DND-41 (cell line): ENCODE measurements around the gene TLDC2.

ENCODE experiments used
- ATAC-seq: fragments of 200-7000 bp; cut with Tn5 transposase; 3 replicates; pipeline ENCODE4 v1.9.1; 2021; ENCODE audit warnings: low read depth; ENCODE audit not compliant: insufficient read depth
- DNase-seq: peaks from one replicate; pipeline ENCODE4 v3.0.0-alpha.2; 2020
- H2AFZ ChIP-seq: 2 replicates; pipeline ENCODE4 v1.6.0; 2012; ENCODE audit warnings: low read depth, low read length
- H3K27ac ChIP-seq: 2 replicates; pipeline ENCODE4 v1.5.1; 2012; ENCODE audit warnings: low read length, inconsistent platforms
- H3K27me3 ChIP-seq: fragments of 200-600 bp; sonication (generic); 2 replicates; pipeline ENCODE4 v1.6.0; 2012; ENCODE audit warnings: low read length, mild to moderate bottlenecking, inconsistent platforms; ENCODE audit not compliant: insufficient read depth, poor library complexity
- H3K36me3 ChIP-seq: 2 replicates; pipeline ENCODE4 v1.5.1; 2012; ENCODE audit warnings: low read length, inconsistent platforms; ENCODE audit not compliant: insufficient read depth
- H3K4me1 ChIP-seq: 2 replicates; pipeline ENCODE4 v1.5.1; 2012; ENCODE audit warnings: mild to moderate bottlenecking, low read length; ENCODE audit not compliant: insufficient read depth
- H3K4me2 ChIP-seq: 2 replicates; pipeline ENCODE4 v1.6.0; 2012; ENCODE audit warnings: mild to moderate bottlenecking, moderate library complexity, low read length, inconsistent platforms; ENCODE audit not compliant: insufficient read depth
- H3K4me3 ChIP-seq, 2 experiments: fragments of 200-600 bp in 1 of 2; shearing (Covaris generic) in 1 of 2; 2 replicates each; pipeline ENCODE4 v1.5.1; 2012 to 2016; ENCODE audit warnings: inconsistent platforms in 2 of 2, low read length in 2 of 2, mild to moderate bottlenecking in 2 of 2, low read depth in 1 of 2, moderate library complexity in 1 of 2
- H3K79me2 ChIP-seq: 2 replicates; pipeline ENCODE4 v1.6.0; 2012; ENCODE audit warnings: low read length, inconsistent platforms; ENCODE audit not compliant: insufficient read depth
- H3K9ac ChIP-seq: 2 replicates; pipeline ENCODE4 v1.6.0; 2012; ENCODE audit warnings: low read depth, mild to moderate bottlenecking, inconsistent platforms, low read length, moderate library complexity
- H3K9me3 ChIP-seq: 2 replicates; pipeline ENCODE4 v1.5.1; 2012; ENCODE audit warnings: low read length, moderate library complexity, mild to moderate bottlenecking, inconsistent platforms; ENCODE audit not compliant: insufficient read depth, severe bottlenecking
- H4K20me1 ChIP-seq: 2 replicates; pipeline ENCODE4 v1.6.0; 2012; ENCODE audit warnings: low read length; ENCODE audit not compliant: insufficient read depth
- EZH2 ChIP-seq: IDR thresholded peaks from 3 replicates; pipeline ENCODE4 v1.6.1; 2012; ENCODE audit warnings: borderline replicate concordance, low read depth, mild to moderate bottlenecking, moderate library complexity, low read length, inconsistent platforms; ENCODE audit not compliant: severe bottlenecking
- TF ChIP-seq, protein P1 (sequence below): IDR thresholded peaks from 2 replicates; pipeline ENCODE4 v1.5.1; 2012; ENCODE audit warnings: borderline replicate concordance, low read length, moderate library complexity, mild to moderate bottlenecking; ENCODE audit not compliant: poor library complexity, severe bottlenecking; ENCODE audit errors: extremely low read depth

Gene TLDC2

GRCh38 chr20:36886859-36887751 is 11.2 kb downstream of the TLDC2 start:
- TF ChIP-seq, protein P1, sequence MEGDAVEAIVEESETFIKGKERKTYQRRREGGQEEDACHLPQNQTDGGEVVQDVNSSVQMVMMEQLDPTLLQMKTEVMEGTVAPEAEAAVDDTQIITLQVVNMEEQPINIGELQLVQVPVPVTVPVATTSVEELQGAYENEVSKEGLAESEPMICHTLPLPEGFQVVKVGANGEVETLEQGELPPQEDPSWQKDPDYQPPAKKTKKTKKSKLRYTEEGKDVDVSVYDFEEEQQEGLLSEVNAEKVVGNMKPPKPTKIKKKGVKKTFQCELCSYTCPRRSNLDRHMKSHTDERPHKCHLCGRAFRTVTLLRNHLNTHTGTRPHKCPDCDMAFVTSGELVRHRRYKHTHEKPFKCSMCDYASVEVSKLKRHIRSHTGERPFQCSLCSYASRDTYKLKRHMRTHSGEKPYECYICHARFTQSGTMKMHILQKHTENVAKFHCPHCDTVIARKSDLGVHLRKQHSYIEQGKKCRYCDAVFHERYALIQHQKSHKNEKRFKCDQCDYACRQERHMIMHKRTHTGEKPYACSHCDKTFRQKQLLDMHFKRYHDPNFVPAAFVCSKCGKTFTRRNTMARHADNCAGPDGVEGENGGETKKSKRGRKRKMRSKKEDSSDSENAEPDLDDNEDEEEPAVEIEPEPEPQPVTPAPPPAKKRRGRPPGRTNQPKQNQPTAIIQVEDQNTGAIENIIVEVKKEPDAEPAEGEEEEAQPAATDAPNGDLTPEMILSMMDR, result peak; percentile 100
- no peak for TF ChIP-seq EZH2
- peak overlapping the region; percentile 49 for H3K4me2 ChIP-seq
- peak; percentile 87 for DNase-seq
- H3K9ac ChIP-seq, result 0 out of 2 replicates have a peak overlapping the region, but pooled peaks have one; percentile 7
- no peaks in the 10 kb centered on the region for H3K9me3 ChIP-seq
- no peak overlapping the region for H3K4me3 ChIP-seq
- ATAC-seq, result peak; percentile 96
- no peaks in the 10 kb centered on the region for H3K27me3 ChIP-seq
- H2AFZ ChIP-seq, result peak overlapping the region; percentile 71
- no peaks in the 10 kb centered on the region for H3K79me2 ChIP-seq
- H3K27ac ChIP-seq, result no peak overlapping the region
- no peaks in the 10 kb centered on the region for H3K36me3 ChIP-seq
- H4K20me1 ChIP-seq, result no peaks in the 10 kb centered on the region
- H3K4me1 ChIP-seq, result peaks cover 9% of the 10 kb centered on the region

- H3K9me3 ChIP-seq, result no peaks in the 10 kb centered on the region
- no peak overlapping the region for H3K9ac ChIP-seq
- no peaks in the 10 kb centered on the region for H3K27me3 ChIP-seq
- no peaks in the 10 kb centered on the region for H3K79me2 ChIP-seq
- H2AFZ ChIP-seq, result peak overlapping the region; percentile 42
- no peak for ATAC-seq
- no peak overlapping the region for H3K4me2 ChIP-seq
- H4K20me1 ChIP-seq, result no peaks in the 10 kb centered on the region
- no peaks in the 10 kb centered on the region for H3K36me3 ChIP-seq
- no peak for DNase-seq
- no peak overlapping the region for H3K27ac ChIP-seq
- TF ChIP-seq, protein P1, result no peak
- TF ChIP-seq EZH2, result no peak
- peaks cover 9% of the 10 kb centered on the region for H3K4me1 ChIP-seq
- H3K4me3 ChIP-seq, result no peak overlapping the region
Measured at GRCh38 chr20:36887752-36888090, 11.8 kb downstream of the TLDC2 start.

DNA sequence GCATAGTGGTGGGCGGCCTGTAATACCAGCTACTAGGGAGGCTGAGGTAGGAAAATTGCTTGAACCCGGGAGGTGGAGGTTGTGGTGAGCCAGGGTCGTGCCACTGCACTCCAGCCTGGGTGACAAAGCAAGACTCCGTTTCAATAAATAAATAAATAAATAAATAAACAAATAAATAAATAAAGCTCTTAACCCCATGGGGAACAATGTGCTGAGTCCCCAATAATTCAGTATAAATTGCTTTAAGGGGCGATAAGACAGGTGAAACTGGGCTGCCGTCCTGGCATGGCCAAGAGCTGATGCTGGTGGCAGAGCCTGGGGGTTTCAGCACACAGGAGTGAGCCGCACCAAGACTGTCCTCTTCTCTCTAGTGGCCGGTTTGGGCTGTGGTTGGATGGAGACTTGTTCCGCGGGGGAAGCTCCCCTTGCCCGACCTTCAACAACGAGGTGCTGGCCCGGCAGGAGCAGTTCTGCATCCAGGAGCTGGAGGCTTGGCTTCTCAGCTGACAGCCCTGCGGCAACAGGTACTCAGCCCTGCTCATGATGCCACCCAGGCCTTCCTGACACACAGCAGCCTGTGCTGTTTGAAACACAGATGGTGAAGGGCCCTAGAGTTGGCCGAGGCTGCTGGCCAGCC is 13.1 kb downstream of the TLDC2 start:
- Histone ChIP-seq H3K4me2 (no peak overlapping the region), H3K4me1 (peaks cover 9% of the 10 kb centered on the region), H3K9me3 (no peaks in the 10 kb centered on the region), H3K27ac (no peak overlapping the region), H2AFZ (no peak overlapping the region), H3K9ac (no peak overlapping the region), H3K27me3 (no peaks in the 10 kb centered on the region), H3K4me3 (no peak overlapping the region), H3K36me3 (no peaks in the 10 kb centered on the region), H3K79me2 (no peaks in the 10 kb centered on the region), H4K20me1 (no peaks in the 10 kb centered on the region)
- no peak for DNase-seq
- ATAC-seq, result no peak
- TF ChIP-seq, protein P1, result no peak
- no peak for TF ChIP-seq EZH2
